NCI-H2227 (cell line): ENCODE measurements around the gene SLC36A4.
"Not testable (repeated sequence)": the region's sequence is repeated elsewhere in the genome, so short reads cannot be mapped to it uniquely, and the experiment has no call there.

Experiments
- DNase-seq: peaks from one replicate; lab custom pipeline; 2025; ENCODE audit not compliant: unreplicated experiment; lab: John Stamatoyannopoulos, UW

The SLC36A4 gene

DNA sequence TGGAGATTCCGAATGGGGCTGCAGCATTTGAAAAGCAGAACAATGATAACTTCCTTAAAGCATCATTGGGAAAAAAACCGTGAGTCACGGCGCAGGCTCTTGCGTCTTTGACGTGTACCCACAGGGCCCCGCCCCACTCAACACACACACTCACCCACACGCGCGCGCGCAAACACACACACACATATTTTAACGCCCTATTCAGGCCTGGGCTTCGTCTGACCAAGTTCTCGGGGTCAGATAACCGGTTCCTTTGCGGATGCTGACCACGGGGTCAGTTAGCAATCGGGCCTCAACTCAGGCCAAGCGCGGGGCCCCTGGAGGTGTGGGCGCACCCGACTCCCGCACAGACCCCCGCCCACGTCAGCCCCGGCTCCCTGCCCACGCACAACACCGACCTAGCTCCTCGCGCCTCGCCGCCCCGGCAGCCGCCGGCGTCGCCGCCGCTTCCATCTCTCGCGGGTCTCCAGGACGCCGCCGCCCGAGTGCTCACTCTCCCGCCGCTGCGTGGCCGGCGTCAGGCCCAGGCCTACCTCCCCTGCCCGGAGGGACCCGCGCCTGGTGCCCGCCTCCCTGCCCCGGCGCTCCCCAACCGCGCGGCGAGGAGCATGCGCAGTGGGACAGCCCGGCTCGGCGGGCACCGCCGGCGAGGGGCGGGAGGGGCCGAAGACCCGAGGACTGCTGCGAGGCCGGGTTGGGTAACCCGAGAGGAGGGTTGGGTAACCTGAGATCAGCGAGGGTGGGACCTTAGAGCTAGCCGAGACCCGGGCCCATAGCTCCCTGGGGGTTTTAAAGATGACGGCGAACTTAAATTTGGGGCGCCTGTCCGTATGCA, at the start of gene SLC36A4:
SLC36A4 (minus strand) TSS at position 612 of the 835 bp plus-strand sequence; CDS start at position 453, 159 bp downstream.
- peak; percentile 89 for DNase-seq

DNA sequence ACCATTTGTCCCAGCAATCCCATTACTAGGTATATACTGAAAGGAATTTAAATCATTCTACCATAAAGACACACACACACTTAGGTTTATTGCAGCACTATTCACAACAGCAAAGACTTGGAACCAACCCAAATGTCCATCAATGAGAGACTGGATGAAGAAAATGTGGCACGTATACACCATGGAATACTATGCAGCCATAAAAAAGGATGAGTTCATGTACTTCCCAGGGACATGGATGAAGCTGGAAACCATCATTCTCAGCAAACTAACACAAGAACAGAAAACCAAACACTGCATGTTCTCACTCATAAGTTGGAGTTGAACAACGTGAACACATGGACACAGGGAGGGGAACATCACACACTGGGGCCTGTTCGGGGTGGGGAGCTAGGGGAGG, 49.0 kb upstream of the SLC36A4 start:
- not testable (repeated sequence) for DNase-seq

DNA sequence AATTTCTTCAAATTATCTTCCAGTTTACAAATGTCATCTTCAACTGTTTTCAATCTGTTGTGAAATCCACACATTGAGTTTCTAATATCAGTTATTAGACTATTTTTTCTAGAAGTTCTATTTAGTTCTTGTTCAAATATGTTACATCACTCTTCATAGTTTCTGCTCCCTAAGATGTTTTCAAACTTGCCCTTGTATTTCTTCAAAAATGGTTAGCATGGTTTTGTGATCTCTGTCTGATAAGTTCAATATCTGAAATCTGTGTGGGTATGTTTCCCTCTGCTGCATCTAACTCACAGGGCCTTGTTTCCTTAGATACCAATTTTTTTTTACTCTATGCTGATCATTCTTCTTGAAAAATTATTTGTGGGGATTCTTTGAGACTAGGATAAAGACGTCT, 46.2 kb upstream of the SLC36A4 start:
- no peak for DNase-seq

DNA sequence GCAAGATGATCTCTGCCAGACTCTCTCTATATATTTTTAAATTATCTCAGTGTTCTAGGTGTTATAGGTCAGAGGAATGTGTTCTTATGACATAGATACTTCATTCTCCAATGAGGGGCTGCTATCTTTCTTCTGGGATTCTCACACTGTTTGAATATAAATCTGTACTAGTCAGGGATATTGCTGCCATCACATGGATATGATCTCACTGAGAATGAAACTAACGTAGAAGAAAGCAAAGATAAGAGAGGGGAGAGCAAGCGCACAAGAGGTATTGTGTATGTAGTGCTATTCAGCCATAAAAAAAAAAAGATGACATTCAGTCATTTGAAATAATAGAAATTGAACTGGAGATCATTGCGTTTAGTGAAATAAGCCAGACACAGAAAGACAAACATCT, 42.2 kb upstream of the SLC36A4 start:
- no peak for DNase-seq

DNA sequence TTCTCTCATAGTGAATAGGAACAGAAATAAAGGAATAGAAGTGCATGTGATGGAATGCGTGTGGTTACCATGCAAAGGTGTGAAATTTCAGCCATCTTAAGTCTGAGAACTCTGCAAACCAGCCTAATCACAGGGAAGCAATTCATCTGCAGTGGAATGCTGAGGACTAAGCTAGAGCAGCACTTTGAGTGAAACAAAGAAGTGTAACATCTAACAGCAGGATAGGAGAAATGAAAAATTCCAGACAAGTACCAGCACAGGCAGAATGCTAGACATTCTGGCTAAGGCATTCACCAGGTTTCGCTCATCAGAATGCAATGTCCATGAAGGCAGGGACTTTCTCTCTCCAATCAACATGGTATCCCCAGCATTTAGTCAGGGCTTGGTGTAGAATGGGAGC, 41.2 kb upstream of the SLC36A4 start:
- DNase-seq = no peak

DNA sequence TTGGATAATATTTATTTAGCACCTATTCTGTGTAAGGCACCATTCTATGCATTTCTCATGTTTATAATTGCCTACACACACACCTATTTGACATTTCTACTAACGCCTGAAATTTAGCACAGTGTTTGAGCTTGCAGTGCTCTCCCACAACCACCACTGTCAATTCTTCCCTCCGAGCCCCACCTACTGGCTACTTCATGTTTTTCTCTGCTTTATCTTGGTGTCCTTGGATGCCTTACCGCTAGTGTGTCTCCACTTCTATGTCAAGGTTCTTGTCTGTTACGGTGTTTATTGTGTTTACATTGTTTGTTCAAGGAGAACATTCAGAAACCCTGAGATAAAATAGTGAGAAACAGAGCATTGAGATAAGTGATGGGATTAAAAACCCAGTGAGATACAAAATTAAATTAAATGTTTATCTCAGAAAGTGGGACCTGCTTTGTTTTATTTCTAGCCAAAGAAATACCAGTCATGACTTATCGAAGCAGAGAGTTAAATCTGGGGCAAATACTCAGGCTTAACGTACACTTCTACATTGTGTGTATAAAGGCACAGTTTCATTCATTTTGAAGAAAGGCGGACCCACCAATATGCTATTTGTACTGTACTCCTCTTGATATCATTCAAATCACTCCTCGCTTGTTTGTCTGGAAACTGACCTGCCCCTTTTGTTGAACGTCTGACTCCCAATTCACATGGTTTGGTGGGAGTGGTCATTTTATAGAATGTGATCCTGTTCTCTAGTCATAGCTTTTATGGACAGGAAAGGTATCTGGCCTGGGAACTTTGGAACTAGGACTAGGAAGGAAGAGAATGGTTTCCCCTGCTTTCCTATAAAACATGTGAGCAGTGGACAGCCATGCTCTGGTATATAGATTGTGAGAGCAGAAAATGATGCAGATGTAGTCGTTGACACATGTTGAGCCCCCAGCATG, 39.2 kb upstream of the SLC36A4 start:
- DNase-seq = peak; percentile 63

DNA sequence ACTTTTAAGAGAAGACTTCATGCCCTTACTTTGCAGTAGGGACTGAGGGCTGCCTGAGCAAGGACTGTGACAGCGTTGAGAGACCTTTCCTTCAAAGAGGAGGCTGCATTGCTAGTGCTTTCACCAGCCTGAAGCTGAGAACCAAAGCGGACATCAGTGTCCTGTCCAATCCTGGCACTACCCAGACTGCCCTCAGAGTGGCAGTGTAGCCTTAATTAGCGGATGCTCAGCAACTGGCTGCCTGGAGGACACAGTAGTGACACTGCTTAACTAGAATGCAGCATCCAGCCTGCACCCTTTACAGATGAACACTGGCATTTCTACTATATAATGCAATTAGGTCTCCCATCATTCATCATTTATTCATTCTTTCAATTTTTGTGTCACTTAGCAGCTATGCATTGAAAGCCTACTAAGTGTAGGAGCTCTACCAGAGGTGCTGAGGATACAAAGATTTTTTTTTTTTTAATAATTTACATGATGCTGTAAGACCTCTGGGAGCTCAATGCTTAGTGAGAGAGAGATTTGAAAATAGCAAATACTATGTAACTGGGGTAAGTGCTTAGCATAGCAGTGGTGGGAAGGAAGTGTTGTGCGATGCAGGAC, 36.9 kb upstream of the SLC36A4 start:
- peak; percentile 82 for DNase-seq

DNA sequence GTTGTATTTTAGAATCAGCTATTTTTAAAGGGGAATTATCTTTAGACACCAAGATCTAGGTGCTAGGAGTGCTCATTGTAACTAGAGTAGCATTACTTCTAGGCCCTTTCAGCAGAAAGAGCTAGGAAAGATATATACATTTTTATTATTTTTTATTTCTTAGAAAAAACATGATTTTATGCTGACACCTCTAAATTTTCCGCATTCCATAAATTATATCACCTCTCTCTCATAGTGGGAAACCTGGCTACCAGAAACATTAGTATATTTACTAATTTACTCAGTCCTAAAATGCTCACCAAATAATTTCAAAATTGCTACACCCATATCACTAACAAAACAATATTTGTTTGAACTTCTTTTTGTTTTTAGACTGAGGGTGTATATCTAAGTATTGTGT, 32.1 kb upstream of the SLC36A4 start:
- no peak for DNase-seq

DNA sequence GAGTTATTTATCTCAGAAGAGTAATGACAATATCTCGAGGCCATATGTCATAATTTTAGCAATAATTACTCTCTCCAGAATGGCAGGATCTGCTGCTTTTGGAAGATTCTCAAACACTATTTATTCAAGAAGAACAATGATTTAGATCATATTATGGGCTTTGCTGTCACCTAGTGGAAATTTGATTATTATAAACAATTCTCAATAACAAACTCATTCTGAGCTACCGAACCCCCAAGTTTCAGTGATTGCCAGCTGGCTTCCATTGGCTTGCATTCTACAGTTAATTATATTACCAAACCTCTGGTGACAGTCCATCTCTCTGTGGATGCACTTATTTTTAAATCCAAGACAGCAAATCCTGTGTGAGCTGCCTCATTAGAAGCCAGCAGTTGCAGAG, 27.9 kb upstream of the SLC36A4 start:
- DNase-seq = peak; percentile 4

DNA sequence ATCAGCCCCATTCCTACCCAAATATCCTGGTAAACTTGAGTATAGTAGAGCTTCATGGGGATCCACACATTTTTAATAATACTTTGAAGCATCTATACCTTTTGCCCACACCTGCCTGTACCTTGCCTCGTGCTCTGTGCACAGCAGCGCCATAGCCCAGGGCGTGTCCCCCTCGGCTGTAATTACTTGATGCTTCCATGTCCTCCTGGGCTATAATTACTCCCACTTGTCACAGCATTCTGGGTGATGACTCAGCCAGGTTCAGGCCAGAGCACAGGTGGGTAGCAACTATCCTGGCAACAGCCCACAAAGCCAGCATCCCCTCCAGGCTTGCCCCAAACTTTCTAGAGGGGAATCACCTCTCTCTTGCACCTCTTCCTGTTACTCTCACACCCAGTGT, 23.7 kb upstream of the SLC36A4 start:
- peak; percentile 10 for DNase-seq

DNA sequence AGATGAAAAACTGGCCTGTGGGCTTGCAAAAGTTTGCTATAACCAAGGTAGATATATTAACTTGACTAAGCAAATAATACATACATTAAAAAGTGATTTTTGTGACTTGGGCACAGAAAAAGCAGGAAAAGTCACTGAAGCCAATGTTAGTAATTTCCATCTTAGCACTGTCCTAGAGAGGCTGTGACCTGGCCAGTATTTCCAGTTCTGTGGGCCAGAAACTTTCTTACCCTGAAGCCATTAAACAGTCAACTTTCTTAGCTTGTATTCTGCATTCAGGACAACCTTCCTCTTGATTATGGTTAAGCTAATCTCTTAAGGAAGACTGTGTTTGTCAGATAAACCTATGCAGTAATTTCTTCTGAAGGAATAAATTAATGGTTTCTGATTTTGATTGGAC, 22.3 kb upstream of the SLC36A4 start:
- no peak for DNase-seq

DNA sequence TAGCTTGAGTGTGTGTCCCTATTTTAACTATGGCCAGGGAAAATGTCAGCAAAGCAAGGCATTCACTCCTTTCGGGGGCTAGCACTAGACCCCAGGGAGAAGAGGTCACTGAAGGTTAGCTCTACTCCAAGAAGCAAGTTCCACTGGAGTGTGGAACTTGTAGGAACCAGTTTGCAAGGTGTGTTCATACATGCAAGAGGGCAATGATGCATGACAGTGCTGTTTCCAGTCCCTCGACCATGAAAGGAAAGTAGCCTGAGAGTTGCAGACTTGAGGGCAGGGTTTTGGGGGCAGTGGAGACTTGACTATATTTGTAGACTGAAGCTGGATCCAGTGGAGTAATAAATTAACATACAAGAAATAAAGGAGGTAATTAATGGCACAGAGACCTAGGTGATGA, 21.6 kb upstream of the SLC36A4 start:
- no peak for DNase-seq

DNA sequence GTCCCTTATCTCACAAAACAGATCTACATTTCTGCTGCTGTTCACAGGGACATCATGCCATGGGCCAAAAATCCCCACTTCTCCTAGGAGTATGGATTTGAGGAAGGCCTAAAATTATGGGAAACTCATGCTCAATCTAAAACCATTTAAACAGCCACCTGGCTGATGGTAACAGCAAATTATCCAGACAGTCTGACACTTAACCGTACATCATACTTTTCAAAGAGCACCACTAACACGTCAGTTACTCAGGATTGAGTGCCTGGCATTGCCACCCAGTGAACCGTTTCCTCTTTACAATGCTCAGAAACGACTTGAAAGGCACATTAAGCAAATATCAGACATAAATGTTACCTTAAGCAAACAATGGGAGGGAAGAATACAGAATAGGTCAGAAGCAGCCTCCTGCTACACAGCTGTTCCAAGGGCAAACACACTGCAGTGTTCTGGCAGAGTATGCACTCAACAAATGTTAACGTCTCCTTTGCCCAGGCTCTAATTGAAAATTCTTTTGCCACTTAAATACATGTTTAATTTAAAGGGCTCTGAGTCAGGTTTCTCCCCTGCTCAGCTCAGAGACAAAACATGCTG, 18.8 kb upstream of the SLC36A4 start:
- peak; percentile 83 for DNase-seq

DNA sequence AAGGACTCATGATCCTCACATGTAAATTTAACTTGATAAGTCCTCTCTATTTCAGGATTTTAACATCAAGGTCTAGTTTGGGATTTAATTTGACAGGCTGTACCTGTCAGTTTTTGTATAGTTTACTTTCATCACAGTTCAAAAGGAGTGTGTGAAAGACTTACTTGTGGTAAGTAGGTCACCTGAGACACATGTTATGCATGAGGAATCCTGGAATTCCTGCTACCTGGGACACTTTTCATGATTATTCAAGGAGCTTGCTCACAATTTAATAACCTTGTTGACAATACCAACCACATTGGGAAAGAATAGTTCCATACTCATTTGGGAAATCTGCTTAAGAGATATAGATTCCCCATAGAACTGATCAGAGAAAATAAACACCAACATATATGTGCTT, 15.8 kb upstream of the SLC36A4 start:
- DNase-seq = no peak

DNA sequence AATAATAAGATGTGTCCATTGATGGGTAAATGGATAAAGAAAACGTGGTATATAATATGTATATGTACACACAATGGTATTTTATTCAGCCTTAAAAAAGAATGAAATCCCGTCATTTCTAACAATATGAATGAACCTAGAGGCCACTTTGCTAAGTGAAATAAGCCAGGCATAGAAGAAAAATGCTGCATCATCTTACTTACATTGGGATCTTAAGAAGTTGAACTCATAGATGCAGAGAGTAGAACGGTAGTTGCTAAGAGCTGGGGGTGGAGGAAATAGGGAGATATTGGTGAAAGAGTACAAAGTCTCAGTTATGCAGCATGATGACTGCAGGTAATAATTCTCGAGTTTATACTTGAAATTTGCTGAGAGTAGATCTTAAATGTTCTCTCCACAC, 14.3 kb upstream of the SLC36A4 start:
- no peak for DNase-seq

DNA sequence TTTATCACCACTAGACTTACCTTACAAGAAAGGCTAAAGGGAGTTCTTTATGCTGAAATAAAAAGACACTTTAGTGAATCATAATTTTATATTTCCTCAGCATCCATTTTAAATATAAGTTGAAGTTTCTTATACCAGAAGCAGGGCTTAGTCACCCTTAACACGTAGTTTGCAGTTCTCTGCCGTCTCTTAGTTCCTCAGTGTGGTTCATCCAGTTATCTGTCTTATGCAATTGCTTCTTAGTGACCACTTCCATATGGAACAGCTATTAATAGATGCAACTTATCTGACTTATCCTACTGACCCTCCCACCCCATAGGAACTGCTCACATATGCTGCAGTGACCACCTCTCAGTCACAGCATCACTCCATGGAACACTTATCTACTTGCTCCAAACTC, 11.7 kb upstream of the SLC36A4 start:
- no peak for DNase-seq

DNA sequence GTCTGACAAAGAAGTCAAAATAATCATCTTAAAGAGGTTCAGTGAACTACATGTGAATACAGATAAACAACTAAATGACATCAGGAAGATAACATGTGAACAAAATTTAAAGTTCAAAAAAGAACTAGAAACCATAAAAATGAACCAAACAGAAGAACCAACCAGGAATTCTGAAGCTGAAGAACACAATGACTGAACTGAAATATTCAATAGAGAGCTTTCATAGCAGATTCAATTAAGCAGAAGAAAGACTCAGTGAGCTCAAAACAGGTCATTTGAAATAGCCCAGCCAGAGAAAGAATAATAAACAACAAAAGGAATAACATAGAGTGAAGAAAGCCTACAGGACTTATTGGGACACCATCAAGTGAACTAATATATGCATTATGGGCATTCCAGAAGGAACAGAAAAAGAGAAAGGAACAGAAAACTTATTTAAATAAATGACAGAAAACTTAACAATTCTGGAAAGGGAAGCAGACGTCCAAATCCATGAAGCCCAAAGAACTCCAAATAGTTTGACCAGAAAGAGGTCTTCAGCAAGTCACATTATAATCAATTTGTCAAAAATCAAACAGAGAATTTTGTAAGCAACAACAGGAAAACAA, 11.0 kb upstream of the SLC36A4 start:
- no peak for DNase-seq

DNA sequence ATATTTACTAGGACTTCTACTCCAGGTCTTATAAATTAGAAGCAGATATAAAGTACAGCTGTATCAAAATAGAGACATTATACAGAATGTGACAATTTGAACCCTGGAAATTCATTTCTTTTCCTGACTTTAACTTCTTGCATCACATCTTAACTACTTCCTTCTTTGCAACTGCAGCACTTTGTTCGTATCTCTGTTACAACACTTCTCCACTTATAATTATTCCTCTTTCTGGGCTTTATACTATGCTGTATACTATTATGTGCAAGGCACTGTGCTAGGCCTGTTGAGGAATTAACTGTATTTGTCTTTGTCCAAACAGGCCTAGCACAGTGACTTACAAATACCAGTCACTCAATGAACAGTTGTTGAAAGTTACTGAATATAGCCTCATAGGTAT, 1.8 kb upstream of the SLC36A4 start:
- DNase-seq = no peak

DNA sequence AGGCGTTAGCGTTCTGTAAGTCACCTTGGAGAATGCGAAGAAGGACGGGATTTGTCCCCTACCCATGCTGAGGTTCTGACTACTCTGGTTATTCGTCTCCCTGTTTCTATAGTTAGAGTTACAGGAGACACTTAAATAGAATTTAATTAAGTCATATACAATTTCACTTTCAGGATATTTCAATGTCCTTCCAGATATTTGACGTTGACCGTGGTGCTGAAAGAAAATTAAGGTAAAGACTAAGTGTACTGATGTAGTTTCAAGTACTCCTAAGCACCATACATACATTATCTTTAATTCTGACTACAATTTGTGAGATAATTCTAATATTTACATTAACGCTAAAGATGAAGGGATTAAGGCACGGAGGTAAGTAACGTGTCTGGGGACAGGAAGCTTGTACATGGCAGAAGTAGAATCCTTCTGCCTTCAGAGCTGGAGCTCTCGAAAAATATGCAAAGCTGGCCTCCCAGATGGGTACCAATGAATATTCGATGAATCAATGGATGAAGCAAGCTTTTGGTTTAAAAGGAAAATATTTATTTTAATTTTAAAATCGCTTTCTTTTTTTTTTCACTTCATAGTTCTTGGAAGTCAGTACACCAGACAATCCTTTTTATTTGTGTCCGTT, 539 bp upstream of the SLC36A4 start:
- no peak for DNase-seq

DNA sequence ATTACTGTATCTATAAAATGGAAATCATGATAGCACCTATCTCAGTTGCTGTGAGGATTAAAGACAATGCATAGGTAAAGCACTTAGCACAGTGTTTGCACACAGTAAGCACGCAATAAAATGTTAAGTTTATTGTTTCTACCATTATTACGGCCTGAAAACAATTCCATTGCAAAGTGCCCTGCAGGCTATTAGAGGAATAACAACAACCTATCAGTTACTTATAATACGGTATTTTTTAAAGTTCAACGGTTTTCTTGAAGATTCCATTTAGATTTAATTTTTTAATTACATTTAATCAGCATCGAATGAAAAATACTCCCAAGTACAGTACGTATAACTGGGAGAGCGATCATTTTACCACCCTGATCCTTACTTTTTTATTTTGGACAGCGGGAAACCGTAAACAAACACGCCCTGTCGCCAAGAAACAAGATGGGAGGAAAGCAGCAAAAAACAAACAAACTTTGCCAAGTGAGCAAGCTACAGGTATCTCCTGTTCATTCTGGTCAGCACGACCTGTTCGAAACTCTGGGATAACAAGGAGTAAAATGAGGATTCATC, 893 bp downstream of the SLC36A4 start:
- peak; percentile 28 for DNase-seq
